Measurements from ENCODE around the gene OR4K15.

Gene OR4K15

DNA sequence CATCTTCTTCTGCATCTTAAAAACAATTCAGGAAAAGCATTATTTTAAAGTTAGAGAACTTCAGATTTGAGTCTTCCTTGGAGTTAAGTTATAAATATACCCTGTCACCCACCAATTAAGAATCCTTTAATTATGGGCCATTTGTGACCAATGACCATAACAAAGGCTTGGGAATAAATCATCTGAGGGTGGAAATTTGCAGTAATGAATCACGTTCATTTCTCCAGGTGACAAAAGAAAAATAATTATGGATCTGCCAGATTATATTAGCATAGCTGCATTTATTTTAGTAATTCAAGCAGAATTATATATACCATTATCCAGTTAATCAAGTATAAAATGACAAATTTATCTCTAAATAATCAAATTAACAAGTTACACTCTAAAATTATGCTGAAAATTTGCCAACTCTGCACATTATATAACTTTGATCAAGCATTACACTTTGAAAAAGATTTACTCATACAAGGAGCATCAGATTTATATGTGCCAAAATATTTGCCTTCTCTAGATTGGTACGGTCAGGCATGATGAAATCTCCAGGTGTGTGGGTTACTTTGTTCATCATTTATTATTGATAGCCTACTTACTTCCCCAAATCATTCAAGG is 44.0 kb downstream of the OR4K15 start, which contains the start of gene OR4K14:
TSS of gene OR4K14 (minus strand) at position 51 of the 609 bp plus-strand sequence. CDS start 4,114 bp downstream, outside the sequence.
- Histone ChIP-seq H2AFZ (ENCODE audit: low read depth, low read length) (no peak within 1 kb of the TSS), H3K4me1 (ENCODE audit: insufficient read depth, low read length) (no peaks in the 10 kb centered on the region), H3K4me2 (ENCODE audit: insufficient read depth, low read length) (no peak within 1 kb of the TSS), H3K27me3 (ENCODE audit: insufficient read depth, low read length, poor library complexity) (no peaks in the 10 kb centered on the region), H3K36me3 (ENCODE audit: insufficient read depth, low read length) (no peaks in the 10 kb centered on the region), H3K79me2 (ENCODE audit: insufficient read depth, low read length) (no peaks in the 10 kb centered on the region), H3K9ac (ENCODE audit: low read depth, low read length) (no peak within 1 kb of the TSS), H3K9me3 (ENCODE audit: insufficient read depth, low read length, severe bottlenecking) (no peaks in the 10 kb centered on the region), H3K4me3 (ENCODE audit: low read depth in 1 of 2, low read length in 2 of 2) (no peak within 1 kb of the TSS), H4K20me1 (ENCODE audit: insufficient read depth, low read length) (no peaks in the 10 kb centered on the region), H3K27ac (ENCODE audit: low read length) (no peak within 1 kb of the TSS)
- TF ChIP-seq EZH2 (IDR thresholded peaks at IDR 0.05; ENCODE audit: borderline replicate concordance, low read depth, low read length, severe bottlenecking) (no peak), CTCF (IDR thresholded peaks at IDR 0.05; ENCODE audit: borderline replicate concordance, extremely low read depth, low read length, poor library complexity, severe bottlenecking) (no peak)
- no peak for ATAC-seq (ENCODE audit: insufficient read depth, low read depth)
- DNase-seq = no peak
